Ovary (tissue), 9 donors: ENCODE results near the gene DPP3. TPM values are rescaled to one million over a fixed set of nuclear protein-coding genes. Genes with fewer than 3 reads are reported as not detected.

Experiments
- DNase-seq, 5 donors: peaks; one replicate each; pipeline ENCODE4 v3.0.0-alpha.2; 2019 to 2020
- H3K27ac ChIP-seq, 2 donors: fragments of 200-600 bp; one replicate each; pipeline versions ENCODE4 v1.5.1 to v1.8.0; 2019 to 2022
- H3K27me3 ChIP-seq: fragments of 200-600 bp; one replicate; pipeline ENCODE4 v1.8.0; 2022
- H3K36me3 ChIP-seq: fragments of 200-600 bp; sonication (generic); one replicate; pipeline ENCODE4 v1.5.1; 2019
- H3K4me1 ChIP-seq: one replicate; pipeline ENCODE4 v1.8.1; 2013; ENCODE audit warnings: mild to moderate bottlenecking, moderate library complexity; ENCODE audit not compliant: insufficient read depth
- H3K4me3 ChIP-seq: fragments of 200-600 bp; sonication (generic); one replicate; pipeline ENCODE4 v1.5.1; 2017
- H3K9me3 ChIP-seq, 2 donors: fragments of 200-600 bp in 1 of 2; sonication (generic) in 1 of 2; one replicate each; pipeline versions ENCODE4 v1.5.1 to v1.8.1; 2013 to 2019; ENCODE audit warnings: mild to moderate bottlenecking in 1 of 2, moderate library complexity in 1 of 2
- CTCF ChIP-seq, 3 donors: fragments of 450-650 bp in 2 of 3; fragments of 200-600 bp in 1 of 3; IDR thresholded peaks; one replicate each; pipeline versions ENCODE4 v1.5.1 to v1.8.0; 2016 to 2022; ENCODE audit warnings: antibody characterized with exemption in 3 of 3, mild to moderate bottlenecking in 1 of 3
- EP300 ChIP-seq: sonication (generic); formaldehyde crosslinking; IDR thresholded peaks from one replicate; pipeline ENCODE4 v1.6.1; 2017; ENCODE audit warnings: antibody characterized with exemption
- POLR2A ChIP-seq: fragments of 450-650 bp; IDR thresholded peaks from one replicate; pipeline ENCODE4 v1.6.1; 2017; ENCODE audit warnings: antibody characterized with exemption, mild to moderate bottlenecking, moderate library complexity
- WGBS, 3 donors: extraction: QIAGEN DNeasy Blood & Tissue Kit in 1 of 3; methylation state at CpG; one replicate each; pipeline versions ENCODE4 v1.1.5 to v1.1.7; 2013 to 2017; 5-methylcytosine and 5-hydroxymethylcytosine counted together
- intact Hi-C, 4 donors: fragments of 100-400 bp; cut with DNase I; formaldehyde crosslinking; loops; one replicate each; pipeline versions ENCODE4 v1.11.0 to v1.15.1; 2022 to 2023
- polyA plus RNA-seq, 2 donors: library from polyadenylated mRNA; stranded (reverse); fragments of 200-250 nt in 1 of 2; fragments of 350-450 nt in 1 of 2; fragmentation: Illumina TruSeq in 1 of 2; extraction: RNeasy Lipid Tissue Mini Kit (QIAGEN cat#74804) in 1 of 2; gene quantifications; one replicate each; pipeline ENCODE4 v1.2.3, GENCODE V29; 2013 to 2014
- small RNA-seq: library from RNA; depleted of rRNA; stranded (forward); fragments of <200 nt; gene quantifications from one replicate; pipeline ENCODE3, GENCODE V24; 2016
- total RNA-seq, 7 donors: library from RNA; depleted of rRNA in 2 of 7; stranded (reverse); fragments of >200 nt in 2 of 7; fragmentation: NEBNext Ultra II Directional in 3 of 7; extraction: Animal tissue kit (Norgen Biotek cat#: 25700) in 3 of 7; gene quantifications; one replicate each; pipeline versions ENCODE4 v1.1.0 to v1.2.4, GENCODE V29; 2016 to 2023
- donor health status: DM: no; HTN: no; CAD: no; lungs with moderate emphysema.
- donor health status: DM: no; HTN: no; CAD: no.
- donor health status: Bipolar disorder and iron deficiency.
- donor health status: DM: yes; HTN: yes; CAD: no.
- donor health status: DM: no; HTN: no; CAD: no.
- donor health status: DM: yes; HTN: yes; CAD: no.

DPP3 gene
- total and polyA plus RNA-seq, 9 donors, result 6.5 to 19.3 (median 11.5) TPM

DNA sequence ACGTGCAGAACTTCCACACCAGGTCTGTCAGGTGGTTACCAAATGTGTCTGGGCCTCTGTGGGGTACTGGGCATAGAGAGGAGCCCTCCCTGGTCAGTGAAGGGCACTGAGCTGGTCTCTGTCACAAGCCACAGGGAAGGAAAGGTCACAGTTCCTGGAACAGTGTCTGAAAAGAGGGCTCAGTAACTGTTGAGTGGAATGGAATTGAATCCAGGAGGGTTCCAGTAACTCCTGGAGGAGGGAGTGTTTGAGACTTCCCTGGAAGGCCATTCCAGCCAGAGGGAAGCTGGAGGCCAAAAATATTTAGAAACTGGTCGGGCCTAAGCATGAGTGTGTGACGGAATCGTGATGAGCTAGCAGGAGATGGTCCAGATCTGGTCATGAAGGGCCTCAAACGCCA, 74.4 kb downstream of the DPP3 start:
- intact Hi-C loops, result no loop called here
- Histone ChIP-seq H3K27me3 (no peaks in the 10 kb centered on the region), H3K4me1 (peaks cover 3% of the 10 kb centered on the region), H3K9me3 (no peaks in the 10 kb centered on the region), H3K27ac (no peak overlapping the region), H3K36me3 (no peaks in the 10 kb centered on the region), H3K4me3 (no peak overlapping the region)
- DNase-seq, result no peak
- 63 to 75% (median 66%) methylated on average over 5 of the region's 5 CpGs for WGBS, 3 donors
- TF ChIP-seq EP300, result no peak
- TF ChIP-seq POLR2A, result no peak
- no peak for TF ChIP-seq CTCF (IDR thresholded peaks at IDR 0.05)

- no peaks in the 10 kb centered on the region for H3K9me3 ChIP-seq
- intact Hi-C loops, result no loop called here
- H3K4me3 ChIP-seq, result no peak overlapping the region
- no peaks in the 10 kb centered on the region for H3K27me3 ChIP-seq
- DNase-seq, result no peak
- 65 to 68% (median 66%) methylated on average over 3 of the region's 3 CpGs for WGBS, 3 donors
- no peak overlapping the region for H3K27ac ChIP-seq
- H3K36me3 ChIP-seq, result no peaks in the 10 kb centered on the region
- H3K4me1 ChIP-seq, result peaks cover 3% of the 10 kb centered on the region
- no peak for TF ChIP-seq EP300
- TF ChIP-seq CTCF (IDR thresholded peaks at IDR 0.05), result no peak
- no peak for TF ChIP-seq POLR2A
Measured at GRCh38 chr11:66555416-66555815, 75.2 kb downstream of the DPP3 start.

GRCh38 chr11:66556086-66556485, 75.9 kb downstream of the DPP3 start:
- DNase-seq, result no peak
- WGBS, 3 donors, result 82 to 86% (median 85%) methylated on average over 7 of the region's 7 CpGs
- H3K9me3 ChIP-seq, result no peaks in the 10 kb centered on the region
- H3K27ac ChIP-seq, result no peak overlapping the region
- H3K36me3 ChIP-seq, result no peaks in the 10 kb centered on the region
- no peak for TF ChIP-seq POLR2A
- no peak for TF ChIP-seq CTCF (IDR thresholded peaks at IDR 0.05)
- no peak for TF ChIP-seq EP300
- intact Hi-C loops, result loop anchor here in 1 of 4 donors (2.0 kb wide), 1 partner anchor 21 kb away; no protein-coding TSS in a partner anchor
- H3K4me3 ChIP-seq, result no peak overlapping the region
- H3K27me3 ChIP-seq, result no peaks in the 10 kb centered on the region
- peaks cover 3% of the 10 kb centered on the region for H3K4me1 ChIP-seq

DNA sequence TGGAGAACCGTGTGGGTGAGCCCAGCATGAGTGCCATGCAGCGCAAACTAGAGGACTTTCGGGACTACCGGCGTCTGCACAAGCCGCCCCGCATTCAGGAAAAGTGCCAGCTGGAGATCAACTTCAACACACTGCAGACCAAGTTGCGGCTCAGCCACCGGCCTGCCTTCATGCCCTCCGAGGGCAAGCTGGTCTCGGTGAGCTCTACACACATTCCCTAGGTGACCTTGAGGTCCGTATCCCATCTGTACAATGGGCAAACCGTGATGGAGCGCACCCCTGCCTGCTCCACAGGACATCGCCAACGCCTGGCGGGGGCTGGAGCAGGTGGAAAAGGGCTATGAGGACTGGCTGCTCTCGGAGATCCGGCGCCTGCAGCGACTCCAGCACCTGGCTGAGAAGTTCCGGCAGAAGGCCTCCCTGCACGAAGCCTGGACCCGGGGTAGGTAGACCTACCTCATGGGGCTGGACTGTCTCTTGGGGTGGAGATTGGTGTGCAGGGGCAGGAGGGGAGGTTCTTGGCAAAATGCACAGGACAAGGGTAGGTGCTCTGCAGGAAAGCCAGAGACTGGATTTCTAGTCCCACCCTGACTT, 77.6 kb downstream of the DPP3 start:
- intact Hi-C loops, result loop anchor here in 1 of 4 donors (2.0 kb wide), 1 partner anchor 23 kb away; no protein-coding TSS in a partner anchor
- Histone ChIP-seq H3K36me3 (no peaks in the 10 kb centered on the region), H3K9me3 (no peaks in the 10 kb centered on the region), H3K27me3 (no peaks in the 10 kb centered on the region), H3K27ac (no peak overlapping the region), H3K4me3 (no peak overlapping the region), H3K4me1 (peaks cover 3% of the 10 kb centered on the region)
- 87 to 92% (median 89%) methylated on average over 24 of the region's 24 CpGs for WGBS, 3 donors
- no peak for TF ChIP-seq POLR2A
- no peak for TF ChIP-seq CTCF (IDR thresholded peaks at IDR 0.05)
- no peak for TF ChIP-seq EP300
- DNase-seq, result no peak

Small RNAs within 50 kb of the gene (small RNA-seq; reads per million reads assigned to genes)
- not detected for gene RF00416

Other genes with a start within 250 kb of the DPP3 start
- gene KLC2, start 222.7 kb upstream of the DPP3 start, total RNA-seq, result 10 to 100 TPM; 15.7 to 47.8 (median 38.8) TPM
- 10 to 100 TPM in 1 of 2 donors, 1 to 10 TPM in 1; 4.6 to 19.4 TPM for gene KLC2, start 222.7 kb upstream of the DPP3 start, polyA plus RNA-seq
- gene RAB1B, start 211.8 kb upstream of the DPP3 start, total RNA-seq, result 100 to 1,000 TPM in 5 of 7 donors, 10 to 100 TPM in 2; 54.6 to 140 (median 119) TPM
- gene RAB1B, start 211.8 kb upstream of the DPP3 start, polyA plus RNA-seq, result 100 to 1,000 TPM in 1 of 2 donors, 10 to 100 TPM in 1; 57.1 to 132 TPM
- 1 to 10 TPM in 2 of 7 donors, under 1 TPM in 4, not detected in 1; 0.33 to 2.5 (median 0.85) TPM for gene CNIH2, start 202.3 kb upstream of the DPP3 start, total RNA-seq
- gene CNIH2, start 202.3 kb upstream of the DPP3 start, polyA plus RNA-seq, result under 1 TPM; 0.36 to 0.48 TPM
- gene YIF1A, start 191.3 kb upstream of the DPP3 start, total RNA-seq, result 10 to 100 TPM; 43.8 to 91.0 (median 67.5) TPM
- 10 to 100 TPM; 39.3 to 63.9 TPM for gene YIF1A, start 191.3 kb upstream of the DPP3 start, polyA plus RNA-seq
- 10 to 100 TPM in 1 of 7 donors, under 1 TPM in 3, not detected in 3; 0.20 to 10.8 (median 0.60) TPM for gene TMEM151A, start 188.5 kb upstream of the DPP3 start, total RNA-seq
- gene TMEM151A, start 188.5 kb upstream of the DPP3 start, polyA plus RNA-seq, result under 1 TPM in 1 of 2 donors, not detected in 1; 0.15 TPM
- gene CD248, start 163.4 kb upstream of the DPP3 start, total RNA-seq, result 10 to 100 TPM in 6 of 7 donors, 1 to 10 TPM in 1; 4.9 to 47.9 (median 19.9) TPM
- 10 to 100 TPM in 1 of 2 donors, 1 to 10 TPM in 1; 6.3 to 17.2 TPM for gene CD248, start 163.4 kb upstream of the DPP3 start, polyA plus RNA-seq
- 1 to 10 TPM; 1.8 to 9.5 (median 6.3) TPM for gene RIN1, start 144.0 kb upstream of the DPP3 start, total RNA-seq
- gene RIN1, start 144.0 kb upstream of the DPP3 start, polyA plus RNA-seq, result 1 to 10 TPM in 1 of 2 donors, under 1 TPM in 1; 0.52 to 3.5 TPM
- 10 to 100 TPM; 19.9 to 32.2 (median 23.4) TPM for gene BRMS1, start 135.3 kb upstream of the DPP3 start, total RNA-seq
- gene BRMS1, start 135.3 kb upstream of the DPP3 start, polyA plus RNA-seq, result 10 to 100 TPM; 17.5 to 31.0 TPM
- gene B4GAT1, start 132.8 kb upstream of the DPP3 start, total RNA-seq, result 10 to 100 TPM; 30.7 to 44.9 (median 37.8) TPM
- 10 to 100 TPM; 53.2 to 54.2 TPM for gene B4GAT1, start 132.8 kb upstream of the DPP3 start, polyA plus RNA-seq
- 1 to 10 TPM in 4 of 7 donors, under 1 TPM in 3; 0.48 to 3.1 (median 1.3) TPM for gene SLC29A2, start 108.7 kb upstream of the DPP3 start, total RNA-seq
- gene SLC29A2, start 108.7 kb upstream of the DPP3 start, polyA plus RNA-seq, result under 1 TPM; 0.70 to 0.71 TPM
- gene NPAS4, start 59.4 kb upstream of the DPP3 start, total RNA-seq, result 1 to 10 TPM in 1 of 7 donors, under 1 TPM in 4, not detected in 2; 0.07 to 3.3 (median 0.36) TPM
- under 1 TPM; 0.11 to 0.25 TPM for gene NPAS4, start 59.4 kb upstream of the DPP3 start, polyA plus RNA-seq
- 10 to 100 TPM; 30.9 to 53.5 (median 44.1) TPM for gene MRPL11, start 41.6 kb upstream of the DPP3 start, total RNA-seq
- 10 to 100 TPM; 38.9 to 41.4 TPM for gene MRPL11, start 41.6 kb upstream of the DPP3 start, polyA plus RNA-seq
- gene PELI3, start 13.5 kb upstream of the DPP3 start, total RNA-seq, result 10 to 100 TPM; 13.9 to 29.6 (median 21.7) TPM
- gene PELI3, start 13.5 kb upstream of the DPP3 start, polyA plus RNA-seq, result 10 to 100 TPM in 1 of 2 donors, 1 to 10 TPM in 1; 7.6 to 18.5 TPM
- gene BBS1, start 30.2 kb downstream of the DPP3 start, total RNA-seq, result 10 to 100 TPM; 54.7 to 78.3 (median 69.1) TPM
- 10 to 100 TPM; 33.8 to 41.6 TPM for gene BBS1, start 30.2 kb downstream of the DPP3 start, polyA plus RNA-seq
- 10 to 100 TPM in 2 of 7 donors, 1 to 10 TPM in 5; 5.1 to 14.5 (median 8.9) TPM for gene ZDHHC24, start 65.6 kb downstream of the DPP3 start, total RNA-seq
- gene ZDHHC24, start 65.6 kb downstream of the DPP3 start, polyA plus RNA-seq, result 1 to 10 TPM; 6.3 to 9.1 TPM
- under 1 TPM in 5 of 7 donors, not detected in 2; 0.11 to 0.28 (median 0.25) TPM for gene ACTN3, start 66.5 kb downstream of the DPP3 start, total RNA-seq
- under 1 TPM in 1 of 2 donors, not detected in 1; 0.22 TPM for gene ACTN3, start 66.5 kb downstream of the DPP3 start, polyA plus RNA-seq
- 100 to 1,000 TPM in 5 of 7 donors, 10 to 100 TPM in 2; 52.6 to 188 (median 106) TPM for gene CTSF, start 88.2 kb downstream of the DPP3 start, total RNA-seq
- 100 to 1,000 TPM; 177 to 222 TPM for gene CTSF, start 88.2 kb downstream of the DPP3 start, polyA plus RNA-seq
- under 1 TPM; 0.33 to 0.60 (median 0.46) TPM for gene CCDC87, start 112.6 kb downstream of the DPP3 start, total RNA-seq
- gene CCDC87, start 112.6 kb downstream of the DPP3 start, polyA plus RNA-seq, result under 1 TPM; 0.13 to 0.20 TPM
- 10 to 100 TPM; 27.7 to 53.1 (median 49.1) TPM for gene CCS, start 112.8 kb downstream of the DPP3 start, total RNA-seq
- 10 to 100 TPM; 15.7 to 55.0 TPM for gene CCS, start 112.8 kb downstream of the DPP3 start, polyA plus RNA-seq
- gene RBM14, start 136.2 kb downstream of the DPP3 start, total RNA-seq, result 10 to 100 TPM; 36.5 to 89.6 (median 71.9) TPM
- gene RBM14, start 136.2 kb downstream of the DPP3 start, polyA plus RNA-seq, result 10 to 100 TPM; 28.9 to 35.4 TPM
- gene RBM4, start 158.3 kb downstream of the DPP3 start, total RNA-seq, result 100 to 1,000 TPM in 5 of 7 donors, 10 to 100 TPM in 2; 64.0 to 142 (median 121) TPM
- gene RBM4, start 158.3 kb downstream of the DPP3 start, polyA plus RNA-seq, result 100 to 1,000 TPM; 117 to 177 TPM
- gene RBM4B, start 197.5 kb downstream of the DPP3 start, total RNA-seq, result 10 to 100 TPM; 16.1 to 34.4 (median 27.6) TPM
- gene RBM4B, start 197.5 kb downstream of the DPP3 start, polyA plus RNA-seq, result 10 to 100 TPM; 33.8 to 46.2 TPM
- gene SPTBN2, start 248.8 kb downstream of the DPP3 start, total RNA-seq, result 10 to 100 TPM in 3 of 7 donors, 1 to 10 TPM in 4; 1.5 to 26.9 (median 8.8) TPM
- gene SPTBN2, start 248.8 kb downstream of the DPP3 start, polyA plus RNA-seq, result 1 to 10 TPM; 1.4 to 1.9 TPM